CD4-positive, alpha-beta T cell treated with Interleukin-21 for 1 hour (primary cell): ENCODE data around the gene SLC37A1.
"Not testable (repeated sequence)": the region's sequence is repeated elsewhere in the genome, so short reads cannot be mapped to it uniquely, and the experiment has no call there.

ENCODE experiments used
- DNase-seq: peaks from one replicate; pipeline ENCODE4 v3.0.0-alpha.2; 2020

Gene SLC37A1

GRCh38 chr21:42622284-42622683, 108.6 kb downstream of the SLC37A1 start:
- DNase-seq = no peak

GRCh38 chr21:42623694-42624093, 110.0 kb downstream of the SLC37A1 start:
- no peak for DNase-seq

- no peak for DNase-seq
These were observed 110.6 kb downstream of the SLC37A1 start for GRCh38 chr21:42624095-42624790.

- DNase-seq = no peak
These were observed 111.3 kb downstream of the SLC37A1 start for GRCh38 chr21:42624936-42625335.

- DNase-seq = no peak
These were observed 112.5 kb downstream of the SLC37A1 start for GRCh38 chr21:42626171-42626570.

GRCh38 chr21:42627527-42628289, 114.1 kb downstream of the SLC37A1 start:
- DNase-seq = no peak

- not testable (repeated sequence) for DNase-seq
These were observed 114.9 kb downstream of the SLC37A1 start for GRCh38 chr21:42628466-42629061.

GRCh38 chr21:42629933-42630589, 116.4 kb downstream of the SLC37A1 start:
- no peak for DNase-seq

- DNase-seq = no peak
These were observed 117.0 kb downstream of the SLC37A1 start for GRCh38 chr21:42630626-42631025.
